GM10248 (cell line): ENCODE measurements around the gene MAPK12.

Experiments used
- CTCF ChIA-PET: fragments of 300-600 bp; sonication (Branson Sonifier 250); formaldehyde crosslinking; extraction: SDS; loops from one replicate; lab custom pipeline; 2021; ENCODE audit warnings: antibody characterized with exemption; lab: Yijun Ruan, JAX
- POLR2A ChIA-PET: fragments of 350-650 bp; sonication (Branson Sonifier 250); formaldehyde crosslinking; extraction: SDS; loops from one replicate; lab custom pipeline; 2020; ENCODE audit warnings: antibody characterized with exemption; lab: Yijun Ruan, JAX
- DNase-seq: peaks from one replicate; pipeline ENCODE4 v3.0.0; 2012; ENCODE audit errors: extremely low spot score
- CTCF ChIP-seq: IDR thresholded peaks from 2 replicates; pipeline ENCODE4 v1.5.1; 2012; ENCODE audit warnings: mild to moderate bottlenecking, low read depth; ENCODE audit errors: extremely low read depth, missing control alignments, control extremely low read depth

Gene MAPK12

DNA sequence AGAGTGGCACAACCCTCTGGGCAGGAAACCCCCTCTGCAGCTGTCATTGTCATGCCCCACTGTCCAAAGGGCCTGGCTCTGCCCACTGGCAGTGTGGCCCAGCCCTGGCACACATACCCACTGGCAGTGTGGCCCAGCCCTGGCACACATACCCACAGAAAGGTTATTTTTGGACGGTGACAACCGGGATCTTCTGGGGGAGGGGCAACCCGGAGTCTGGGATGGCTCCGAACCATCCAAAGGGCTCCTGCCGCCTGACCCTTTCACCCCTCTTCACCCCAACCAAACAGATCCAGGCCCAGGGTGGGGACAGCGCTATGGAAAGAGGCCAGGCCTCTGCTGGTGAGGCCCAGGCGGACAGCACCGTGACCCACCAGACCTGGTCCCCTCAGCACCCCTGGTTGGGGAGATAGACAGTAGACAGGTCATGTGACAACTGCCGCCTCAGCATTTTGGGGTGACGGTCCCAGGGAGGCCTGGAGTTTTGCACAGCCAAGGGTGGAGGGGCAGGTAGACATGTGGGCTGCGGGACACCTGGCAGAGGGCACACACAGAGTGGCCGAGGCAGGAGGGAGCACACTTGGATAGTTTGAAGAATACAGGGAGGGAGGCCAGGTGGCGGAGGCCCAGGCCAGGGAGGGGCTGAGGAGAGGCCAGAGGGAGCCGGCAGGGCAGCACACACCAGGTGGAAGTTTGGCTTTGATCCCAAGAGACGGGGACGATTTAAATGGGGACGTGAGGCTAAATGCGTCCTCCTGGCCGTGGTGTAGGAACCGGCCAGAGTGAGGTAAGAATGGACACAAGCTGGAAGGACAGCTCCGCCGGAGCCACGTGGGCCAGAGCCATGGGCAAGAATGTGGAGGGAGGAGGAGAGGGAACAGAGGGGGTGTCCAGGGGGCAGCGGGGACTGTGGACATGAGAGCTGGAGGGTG, 2.9 kb downstream of the MAPK12 start:
- ChIA-PET CTCF (interaction anchor here (0.7 to 1.5 kb wide), 4 partner anchors 18 to 239 kb away, joined by 3 to 4 read pairs (median 3); no protein-coding TSS in a partner anchor), POLR2A (no interaction called here)
- DNase-seq: no peak
- no peak for TF ChIP-seq CTCF

DNA sequence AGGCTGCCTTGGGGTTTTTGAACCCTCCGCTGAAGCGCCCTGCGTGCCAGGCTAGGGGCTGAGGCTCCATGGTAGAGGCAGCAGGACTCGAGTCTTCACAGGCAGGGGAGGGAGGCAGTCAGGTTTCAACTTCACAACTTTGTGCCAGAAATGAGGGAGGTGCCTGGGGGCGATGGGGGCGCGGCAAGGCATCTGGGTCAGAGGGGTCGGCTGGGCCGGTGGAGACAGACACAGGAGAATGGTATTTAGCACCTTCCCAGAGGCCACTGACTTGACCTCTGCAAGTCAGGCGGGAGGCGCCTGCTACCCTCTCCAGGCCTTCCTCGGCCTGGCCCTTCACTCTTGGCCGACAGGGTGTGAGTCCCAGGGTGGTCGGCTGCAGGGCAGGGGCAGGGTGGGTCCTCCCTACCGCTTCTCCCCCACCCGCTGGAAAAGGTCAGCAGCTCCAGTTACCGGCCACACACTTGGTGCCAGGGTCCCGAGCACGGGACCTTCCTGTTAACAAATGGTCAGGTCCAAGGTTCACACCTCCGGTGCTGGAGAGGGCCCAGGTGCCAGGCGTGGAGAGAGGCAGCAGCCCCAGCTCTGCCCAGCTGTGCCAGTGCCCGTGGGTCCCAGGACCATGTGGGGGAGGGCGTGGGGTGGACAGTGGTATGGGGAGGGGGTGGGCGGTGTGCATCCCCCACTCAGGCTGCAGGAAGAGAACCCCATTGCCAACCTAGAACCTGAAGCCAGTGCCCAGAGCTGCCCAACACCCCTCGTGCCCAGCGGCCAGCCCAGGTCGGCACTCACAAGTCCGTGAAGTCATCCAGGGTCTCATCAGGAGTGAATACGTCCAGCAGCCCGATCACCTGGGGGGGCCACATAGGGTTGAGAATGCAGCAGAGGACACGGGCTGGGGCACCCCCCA, 3.8 kb downstream of the MAPK12 start:
- no peak for DNase-seq
- POLR2A ChIA-PET: no interaction called here
- CTCF ChIA-PET: no interaction called here
- TF ChIP-seq CTCF: no peak

GRCh38 chr22:50257041-50257440, 4.4 kb downstream of the MAPK12 start:
- CTCF ChIA-PET: interaction anchor here (0.9 kb wide), 1 partner anchor 19 kb away, joined by 3 read pairs; no protein-coding TSS in a partner anchor
- TF ChIP-seq CTCF: no peak
- POLR2A ChIA-PET: no interaction called here
- DNase-seq: no peak

GRCh38 chr22:50256258-50256862, 5.1 kb downstream of the MAPK12 start:
- ChIA-PET CTCF (interaction anchor here (0.9 to 6.3 kb wide), 3 partner anchors 8 to 20 kb away, joined by 3 to 64 read pairs (median 4); partner anchors contain the start of gene MAPK12), POLR2A (no interaction called here)
- TF ChIP-seq CTCF: no peak
- DNase-seq: no peak

GRCh38 chr22:50255607-50256006, 5.9 kb downstream of the MAPK12 start:
- TF ChIP-seq CTCF: no peak
- ChIA-PET POLR2A (no interaction called here), CTCF (interaction anchor here (1.1 to 6.3 kb wide), 3 partner anchors 9 to 21 kb away, joined by 4 to 64 read pairs (median 18); partner anchors contain the start of gene MAPK12)
- DNase-seq: no peak
